Measurements from ENCODE around the gene MAP4K1.

The MAP4K1 gene

DNA sequence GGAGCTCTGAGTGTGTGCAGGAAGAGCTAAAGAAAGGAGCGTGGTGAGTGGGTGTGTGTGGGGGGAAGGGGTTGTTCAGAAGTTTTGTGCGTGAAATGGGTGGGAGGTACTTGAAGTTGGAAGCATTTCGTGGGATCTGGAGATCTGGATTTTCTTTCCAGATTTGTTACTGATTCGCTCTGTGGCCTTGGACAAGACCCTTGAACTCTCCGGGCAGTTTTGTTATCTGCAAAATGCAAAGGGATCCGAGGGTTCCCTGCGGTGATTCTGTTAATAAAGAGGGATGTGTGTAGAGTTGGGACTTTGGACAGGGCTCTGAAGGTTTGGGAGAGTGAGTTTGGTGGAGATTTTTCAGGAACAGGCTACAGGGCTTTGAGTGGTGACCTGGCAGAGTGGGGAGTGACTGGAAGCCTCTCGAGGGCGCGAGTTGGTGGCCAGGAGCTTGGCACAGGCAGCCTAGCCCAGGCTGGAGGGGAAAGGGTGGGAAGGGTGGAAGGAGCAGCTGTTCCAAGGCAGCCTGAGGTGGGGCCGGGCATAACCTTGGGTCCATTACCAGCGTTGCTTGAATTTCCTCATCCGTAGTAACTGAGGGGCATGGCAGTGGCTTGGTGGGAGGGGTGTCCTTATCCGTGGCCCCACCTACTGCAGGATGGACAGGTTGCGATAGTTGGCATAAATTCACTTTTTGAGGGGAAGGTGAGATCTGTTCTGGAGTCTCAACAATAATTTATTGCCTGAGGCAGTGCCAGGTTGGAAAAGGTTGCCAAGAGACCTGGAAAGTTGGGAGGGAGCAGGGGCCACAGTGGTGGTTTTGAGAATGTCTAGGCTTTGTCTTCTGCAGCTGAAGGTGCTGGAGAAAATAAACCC, 31.8 kb upstream of the MAP4K1 start (continued):
- TF ChIP-seq, protein P1, sequence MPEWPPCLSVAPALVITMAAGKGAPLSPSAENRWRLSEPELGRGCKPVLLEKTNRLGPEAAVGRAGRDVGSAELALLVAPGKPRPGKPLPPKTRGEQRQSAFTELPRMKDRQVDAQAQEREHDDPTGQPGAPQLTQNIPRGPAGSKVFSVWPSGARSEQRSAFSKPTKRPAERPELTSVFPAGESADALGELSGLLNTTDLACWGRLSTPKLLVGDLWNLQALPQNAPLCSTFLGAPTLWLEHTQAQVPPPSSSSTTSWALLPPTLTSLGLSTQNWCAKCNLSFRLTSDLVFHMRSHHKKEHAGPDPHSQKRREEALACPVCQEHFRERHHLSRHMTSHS (tag by site-specific recombination; IDR thresholded peaks at IDR 0.05): no peak
- TF ChIP-seq, protein P2, sequence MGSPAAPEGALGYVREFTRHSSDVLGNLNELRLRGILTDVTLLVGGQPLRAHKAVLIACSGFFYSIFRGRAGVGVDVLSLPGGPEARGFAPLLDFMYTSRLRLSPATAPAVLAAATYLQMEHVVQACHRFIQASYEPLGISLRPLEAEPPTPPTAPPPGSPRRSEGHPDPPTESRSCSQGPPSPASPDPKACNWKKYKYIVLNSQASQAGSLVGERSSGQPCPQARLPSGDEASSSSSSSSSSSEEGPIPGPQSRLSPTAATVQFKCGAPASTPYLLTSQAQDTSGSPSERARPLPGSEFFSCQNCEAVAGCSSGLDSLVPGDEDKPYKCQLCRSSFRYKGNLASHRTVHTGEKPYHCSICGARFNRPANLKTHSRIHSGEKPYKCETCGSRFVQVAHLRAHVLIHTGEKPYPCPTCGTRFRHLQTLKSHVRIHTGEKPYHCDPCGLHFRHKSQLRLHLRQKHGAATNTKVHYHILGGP (tag by site-specific recombination; IDR thresholded peaks at IDR 0.05): no peak
- TF ChIP-seq MZF1 (tag by site-specific recombination; IDR thresholded peaks at IDR 0.05; ENCODE audit: borderline replicate concordance): peak; percentile 8; the same call in 1 of the 2 replicates
- TF ChIP-seq, protein P3, sequence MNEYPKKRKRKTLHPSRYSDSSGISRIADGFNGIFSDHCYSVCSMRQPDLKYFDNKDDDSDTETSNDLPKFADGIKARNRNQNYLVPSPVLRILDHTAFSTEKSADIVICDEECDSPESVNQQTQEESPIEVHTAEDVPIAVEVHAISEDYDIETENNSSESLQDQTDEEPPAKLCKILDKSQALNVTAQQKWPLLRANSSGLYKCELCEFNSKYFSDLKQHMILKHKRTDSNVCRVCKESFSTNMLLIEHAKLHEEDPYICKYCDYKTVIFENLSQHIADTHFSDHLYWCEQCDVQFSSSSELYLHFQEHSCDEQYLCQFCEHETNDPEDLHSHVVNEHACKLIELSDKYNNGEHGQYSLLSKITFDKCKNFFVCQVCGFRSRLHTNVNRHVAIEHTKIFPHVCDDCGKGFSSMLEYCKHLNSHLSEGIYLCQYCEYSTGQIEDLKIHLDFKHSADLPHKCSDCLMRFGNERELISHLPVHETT (tag by site-specific recombination; IDR thresholded peaks at IDR 0.05): peak; percentile 15; the same call in 1 of the 2 replicates
- no peak for TF ChIP-seq ZNF426 (tag by site-specific recombination; IDR thresholded peaks at IDR 0.05)
- TF ChIP-seq, protein P4, sequence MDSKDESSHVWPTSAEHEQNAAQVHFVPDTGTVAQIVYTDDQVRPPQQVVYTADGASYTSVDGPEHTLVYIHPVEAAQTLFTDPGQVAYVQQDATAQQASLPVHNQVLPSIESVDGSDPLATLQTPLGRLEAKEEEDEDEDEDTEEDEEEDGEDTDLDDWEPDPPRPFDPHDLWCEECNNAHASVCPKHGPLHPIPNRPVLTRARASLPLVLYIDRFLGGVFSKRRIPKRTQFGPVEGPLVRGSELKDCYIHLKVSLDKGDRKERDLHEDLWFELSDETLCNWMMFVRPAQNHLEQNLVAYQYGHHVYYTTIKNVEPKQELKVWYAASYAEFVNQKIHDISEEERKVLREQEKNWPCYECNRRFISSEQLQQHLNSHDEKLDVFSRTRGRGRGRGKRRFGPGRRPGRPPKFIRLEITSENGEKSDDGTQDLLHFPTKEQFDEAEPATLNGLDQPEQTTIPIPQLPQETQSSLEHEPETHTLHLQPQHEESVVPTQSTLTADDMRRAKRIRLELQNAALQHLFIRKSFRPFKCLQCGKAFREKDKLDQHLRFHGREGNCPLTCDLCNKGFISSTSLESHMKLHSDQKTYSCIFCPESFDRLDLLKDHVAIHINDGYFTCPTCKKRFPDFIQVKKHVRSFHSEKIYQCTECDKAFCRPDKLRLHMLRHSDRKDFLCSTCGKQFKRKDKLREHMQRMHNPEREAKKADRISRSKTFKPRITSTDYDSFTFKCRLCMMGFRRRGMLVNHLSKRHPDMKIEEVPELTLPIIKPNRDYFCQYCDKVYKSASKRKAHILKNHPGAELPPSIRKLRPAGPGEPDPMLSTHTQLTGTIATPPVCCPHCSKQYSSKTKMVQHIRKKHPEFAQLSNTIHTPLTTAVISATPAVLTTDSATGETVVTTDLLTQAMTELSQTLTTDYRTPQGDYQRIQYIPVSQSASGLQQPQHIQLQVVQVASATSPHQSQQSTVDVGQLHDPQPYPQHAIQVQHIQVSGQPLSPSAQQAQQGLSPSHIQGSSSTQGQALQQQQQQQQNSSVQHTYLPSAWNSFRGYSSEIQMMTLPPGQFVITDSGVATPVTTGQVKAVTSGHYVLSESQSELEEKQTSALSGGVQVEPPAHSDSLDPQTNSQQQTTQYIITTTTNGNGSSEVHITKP (tag by site-specific recombination; IDR thresholded peaks at IDR 0.05): peak; percentile 52; the same call in 1 of the 2 replicates
- TF ChIP-seq GLIS2 (tag by site-specific recombination; IDR thresholded peaks at IDR 0.05): peak; percentile 60; the same call in 1 of the 2 replicates
- no peak for TF ChIP-seq TRIM28 (IDR thresholded peaks at IDR 0.05; ENCODE audit: borderline replicate concordance, low read length)
- TF ChIP-seq ZNF433 (tag by site-specific recombination; IDR thresholded peaks at IDR 0.05; ENCODE audit: low read depth): no peak
- TF ChIP-seq PRDM1 (tag by site-specific recombination; IDR thresholded peaks at IDR 0.05): peak; percentile 86
- no peak for TF ChIP-seq MYNN (tag by site-specific recombination; IDR thresholded peaks at IDR 0.05; ENCODE audit: borderline replicate concordance)
- TF ChIP-seq ZNF211 (tag by site-specific recombination; IDR thresholded peaks at IDR 0.05; ENCODE audit: low read depth): no peak
- peak; percentile 99 for TF ChIP-seq EGR2 (tag by site-specific recombination; IDR thresholded peaks at IDR 0.05; ENCODE audit: low read depth)
- TF ChIP-seq GFI1B (tag by site-specific recombination; IDR thresholded peaks at IDR 0.05): peak; percentile 61; the same call in 1 of the 2 replicates
- TF ChIP-seq ZBTB8A (tag by site-specific recombination; IDR thresholded peaks at IDR 0.05): peak; percentile 29; the same call in 1 of the 2 replicates
- TF ChIP-seq, protein P5, sequence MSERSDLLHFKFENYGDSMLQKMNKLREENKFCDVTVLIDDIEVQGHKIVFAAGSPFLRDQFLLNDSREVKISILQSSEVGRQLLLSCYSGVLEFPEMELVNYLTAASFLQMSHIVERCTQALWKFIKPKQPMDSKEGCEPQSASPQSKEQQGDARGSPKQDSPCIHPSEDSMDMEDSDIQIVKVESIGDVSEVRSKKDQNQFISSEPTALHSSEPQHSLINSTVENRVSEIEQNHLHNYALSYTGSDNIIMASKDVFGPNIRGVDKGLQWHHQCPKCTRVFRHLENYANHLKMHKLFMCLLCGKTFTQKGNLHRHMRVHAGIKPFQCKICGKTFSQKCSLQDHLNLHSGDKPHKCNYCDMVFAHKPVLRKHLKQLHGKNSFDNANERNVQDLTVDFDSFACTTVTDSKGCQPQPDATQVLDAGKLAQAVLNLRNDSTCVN (tag by site-specific recombination; optimal IDR thresholded peaks at IDR 0.05): peak; percentile 30
- TF ChIP-seq ZNF501 (tag by site-specific recombination; IDR thresholded peaks at IDR 0.05): peak; percentile 18; the same call in 1 of the 2 replicates
- TF ChIP-seq KLF1 (tag by site-specific recombination; IDR thresholded peaks at IDR 0.05): peak; percentile 89
- 0 out of 2 replicates have a peak, but pooled peaks have one; percentile 5 for TF ChIP-seq BCL11A (tag by site-specific recombination; IDR thresholded peaks at IDR 0.05; ENCODE audit: low read depth)
- peak; percentile 49 for TF ChIP-seq ZNF341 (tag by site-specific recombination; IDR thresholded peaks at IDR 0.05; ENCODE audit: low read depth)
- TF ChIP-seq, protein P6, sequence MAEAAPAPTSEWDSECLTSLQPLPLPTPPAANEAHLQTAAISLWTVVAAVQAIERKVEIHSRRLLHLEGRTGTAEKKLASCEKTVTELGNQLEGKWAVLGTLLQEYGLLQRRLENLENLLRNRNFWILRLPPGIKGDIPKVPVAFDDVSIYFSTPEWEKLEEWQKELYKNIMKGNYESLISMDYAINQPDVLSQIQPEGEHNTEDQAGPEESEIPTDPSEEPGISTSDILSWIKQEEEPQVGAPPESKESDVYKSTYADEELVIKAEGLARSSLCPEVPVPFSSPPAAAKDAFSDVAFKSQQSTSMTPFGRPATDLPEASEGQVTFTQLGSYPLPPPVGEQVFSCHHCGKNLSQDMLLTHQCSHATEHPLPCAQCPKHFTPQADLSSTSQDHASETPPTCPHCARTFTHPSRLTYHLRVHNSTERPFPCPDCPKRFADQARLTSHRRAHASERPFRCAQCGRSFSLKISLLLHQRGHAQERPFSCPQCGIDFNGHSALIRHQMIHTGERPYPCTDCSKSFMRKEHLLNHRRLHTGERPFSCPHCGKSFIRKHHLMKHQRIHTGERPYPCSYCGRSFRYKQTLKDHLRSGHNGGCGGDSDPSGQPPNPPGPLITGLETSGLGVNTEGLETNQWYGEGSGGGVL (tag by site-specific recombination; IDR thresholded peaks at IDR 0.05): peak; percentile 86
- peak; percentile 99 for TF ChIP-seq ZFHX2 (tag by site-specific recombination; conservative IDR thresholded peaks at IDR 0.05)
- TF ChIP-seq ZIC2 (tag by site-specific recombination; IDR thresholded peaks at IDR 0.05): peak; percentile 49; the same call in 1 of the 2 replicates
- TF ChIP-seq ZSCAN23 (tag by site-specific recombination; IDR thresholded peaks at IDR 0.05): 0 out of 2 replicates have a peak, but pooled peaks have one; percentile 16
- TF ChIP-seq ZNF423 (tag by site-specific recombination; IDR thresholded peaks at IDR 0.05): 0 out of 2 replicates have a peak, but pooled peaks have one; percentile 15
- no peak for TF ChIP-seq ZNF292 (tag by site-specific recombination; IDR thresholded peaks at IDR 0.05; ENCODE audit: borderline replicate concordance, low read depth)
- TF ChIP-seq ZXDB (tag by site-specific recombination; IDR thresholded peaks at IDR 0.05): peak; percentile 14; the same call in 1 of the 2 replicates
- TF ChIP-seq ZNF600 (tag by site-specific recombination; IDR thresholded peaks at IDR 0.05): peak; percentile 97
